GM19468 (cell line): ENCODE results near the gene CEP112.
"Not testable (repeated sequence)": the region's sequence is repeated elsewhere in the genome, so short reads cannot be mapped to it uniquely, and the experiment has no call there.

Source experiments
- ATAC-seq: cut with Tn5 transposase; IDR thresholded peaks from one replicate; pipeline ENCODE4 v1.9.1; 2021; ENCODE audit warnings: mild to moderate bottlenecking, moderate library complexity, moderate number of reproducible peaks; ENCODE audit not compliant: unreplicated experiment; ENCODE audit errors: extremely low read depth

CEP112 gene

GRCh38 chr17:65712383-65713267, 479.3 kb downstream of the CEP112 start:
- ATAC-seq: no peak

GRCh38 chr17:65711671-65712276, 480.2 kb downstream of the CEP112 start:
- ATAC-seq: no peak

- no peak for ATAC-seq
These were observed 484.2 kb downstream of the CEP112 start for GRCh38 chr17:65707780-65708179.

- no peak for ATAC-seq
These were observed 487.2 kb downstream of the CEP112 start for GRCh38 chr17:65704731-65705130.

GRCh38 chr17:65703891-65704290, 488.0 kb downstream of the CEP112 start:
- no peak for ATAC-seq

GRCh38 chr17:65699459-65699858, 492.5 kb downstream of the CEP112 start:
- no peak for ATAC-seq

- no peak for ATAC-seq
These were observed 493.4 kb downstream of the CEP112 start for GRCh38 chr17:65698381-65699061.

- ATAC-seq: no peak
These were observed 494.3 kb downstream of the CEP112 start for GRCh38 chr17:65697661-65698060.

- ATAC-seq: no peak
These were observed 495.1 kb downstream of the CEP112 start for GRCh38 chr17:65696739-65697394.

GRCh38 chr17:65694601-65695000, 497.3 kb downstream of the CEP112 start:
- ATAC-seq: no peak

- ATAC-seq: no peak
These were observed 501.2 kb downstream of the CEP112 start for GRCh38 chr17:65690626-65691310.

- ATAC-seq: no peak
These were observed 503.6 kb downstream of the CEP112 start for GRCh38 chr17:65688307-65688706.

GRCh38 chr17:65685110-65685509, 506.8 kb downstream of the CEP112 start:
- no peak for ATAC-seq

- ATAC-seq: no peak
These were observed 507.3 kb downstream of the CEP112 start for GRCh38 chr17:65684631-65685030.

GRCh38 chr17:65683428-65683827, 508.5 kb downstream of the CEP112 start:
- ATAC-seq: no peak

- not testable (repeated sequence) for ATAC-seq
These were observed 510.2 kb downstream of the CEP112 start for GRCh38 chr17:65681763-65682162.

- ATAC-seq: no peak
These were observed 512.6 kb downstream of the CEP112 start for GRCh38 chr17:65679165-65679845.

GRCh38 chr17:65678546-65678945, 513.4 kb downstream of the CEP112 start:
- ATAC-seq: no peak

GRCh38 chr17:65677932-65678331, 514.0 kb downstream of the CEP112 start:
- no peak for ATAC-seq
